H1 (cell line): ENCODE results near the gene VPS52. TPM values are rescaled to one million over a fixed set of nuclear protein-coding genes. Genes with fewer than 3 reads are reported as not detected.

Experiments used
- CTCF ChIA-PET: fragments of 300-600 bp; sonication (Branson Sonifier 250); formaldehyde crosslinking; loops from one replicate; lab custom pipeline; 2021; ENCODE audit not compliant: partially characterized antibody; lab: Charles Lee
- POLR2A ChIA-PET: fragments of 300-600 bp; sonication (Branson Sonifier 250); formaldehyde crosslinking; loops from one replicate; lab custom pipeline; 2021; ENCODE audit warnings: inconsistent platforms; ENCODE audit not compliant: partially characterized antibody; lab: Charles Lee
- DNase-seq, 2 experiments: peaks; one replicate each; pipeline versions ENCODE4 v3.0.0 to v3.0.0-alpha.2; 2010 to 2022; ENCODE audit warnings: low spot score in 2 of 2, low read depth in 1 of 2, mixed read lengths in 1 of 2
- FAIRE-seq: peaks from 2 replicates; lab custom pipeline; 2011; peaks lifted over from hg19 to GRCh38; lab: Jason Lieb, UNC
- H2AFZ ChIP-seq: 2 replicates; pipeline ENCODE4 v1.8.1; 2012; ENCODE audit warnings: low read length, inconsistent platforms
- H2AK5ac ChIP-seq: 2 replicates; pipeline ENCODE4 v1.6.1; 2013; ENCODE audit warnings: low read depth, low read length
- H2BK120ac ChIP-seq: replicated peaks from 2 replicates; pipeline ENCODE3; 2013; ENCODE audit warnings: low read depth, low read length, inconsistent platforms
- H2BK12ac ChIP-seq: 2 replicates; pipeline ENCODE4 v1.6.1; 2013; ENCODE audit warnings: low read depth, low read length
- H2BK15ac ChIP-seq: 2 replicates; pipeline ENCODE4 v1.6.1; 2013; ENCODE audit warnings: low read length
- H2BK20ac ChIP-seq: 2 replicates; pipeline ENCODE4 v1.6.1; 2013; ENCODE audit warnings: low read length
- H2BK5ac ChIP-seq: 2 replicates; pipeline ENCODE4 v1.6.1; 2013; ENCODE audit warnings: low read depth, low read length
- H3K14ac ChIP-seq: 2 replicates; pipeline ENCODE4 v1.6.1; 2013; ENCODE audit warnings: inconsistent platforms; ENCODE audit not compliant: insufficient read length
- H3K18ac ChIP-seq: 2 replicates; pipeline ENCODE4 v1.6.1; 2013; ENCODE audit warnings: low read length; ENCODE audit errors: extremely low read depth
- H3K23ac ChIP-seq: 2 replicates; pipeline ENCODE4 v1.6.1; 2013; ENCODE audit warnings: inconsistent platforms; ENCODE audit not compliant: insufficient read length
- H3K23me2 ChIP-seq: 2 replicates; pipeline ENCODE4 v1.6.1; 2013; ENCODE audit warnings: low read depth, low read length
- H3K27ac ChIP-seq: 2 replicates; pipeline ENCODE4 v1.6.1; 2011; ENCODE audit warnings: low read depth, low read length, inconsistent platforms
- H3K27me3 ChIP-seq, 4 experiments: replicated peaks in 1 of 4; 1 replicate in 1 of 4; 2 replicates in 3 of 4; pipeline versions ENCODE4 v1.6.1 to v1.8.1; 2011 to 2013; ENCODE audit warnings: low read length in 3 of 4, mild to moderate bottlenecking in 3 of 4, inconsistent platforms in 2 of 4, mixed read lengths in 2 of 4, moderate library complexity in 1 of 4; ENCODE audit not compliant: control insufficient read depth in 3 of 4, insufficient read depth in 3 of 4; ENCODE audit errors: extremely low read depth in 1 of 4
- H3K36me3 ChIP-seq, 4 experiments: 2 replicates each; pipeline versions ENCODE4 v1.6.1 to v1.8.1; 2011 to 2013; ENCODE audit warnings: mild to moderate bottlenecking in 4 of 4, low read length in 3 of 4, moderate library complexity in 2 of 4, control low read depth in 1 of 4, inconsistent platforms in 1 of 4; ENCODE audit not compliant: insufficient read depth in 4 of 4, control insufficient read depth in 2 of 4
- H3K4ac ChIP-seq: replicated peaks from 2 replicates; pipeline ENCODE3; 2013; ENCODE audit warnings: low read length, low read depth, mixed read lengths, inconsistent platforms; ENCODE audit not compliant: insufficient read length
- H3K4me1 ChIP-seq, 4 experiments: replicated peaks in 1 of 4; 1 replicate in 1 of 4; 2 replicates in 3 of 4; pipeline versions ENCODE4 v1.6.1 to v1.8.1; 2011 to 2013; ENCODE audit warnings: low read length in 3 of 4, inconsistent platforms in 2 of 4, mixed read lengths in 1 of 4; ENCODE audit not compliant: insufficient read depth in 4 of 4, control insufficient read depth in 3 of 4
- H3K4me2 ChIP-seq, 2 experiments: 2 replicates each; pipeline versions ENCODE4 v1.6.1 to v1.8.1; 2011 to 2013; ENCODE audit warnings: low read depth in 2 of 2, low read length in 2 of 2, control low read depth in 1 of 2, inconsistent platforms in 1 of 2, mild to moderate bottlenecking in 1 of 2; ENCODE audit not compliant: insufficient read depth in 1 of 2
- H3K4me3 ChIP-seq, 4 experiments: fragments of 200-600, 300-600 bp in 1 of 4; sonication (generic), shearing (Covaris generic), sonication (Bioruptor Twin) in 1 of 4; 2 replicates each; pipeline versions ENCODE4 v1.5.1 to v1.8.1; 2011 to 2016; ENCODE audit warnings: low read length in 4 of 4, low read depth in 3 of 4, control low read depth in 2 of 4, inconsistent platforms in 2 of 4, mild to moderate bottlenecking in 2 of 4, mixed read lengths in 1 of 4, moderate library complexity in 1 of 4; ENCODE audit not compliant: insufficient read depth in 2 of 4; ENCODE audit errors: extremely low read depth in 1 of 4
- H3K56ac ChIP-seq: replicated peaks from 2 replicates; pipeline ENCODE3; 2013; ENCODE audit warnings: low read depth, mild to moderate bottlenecking, mixed read lengths, low read length, inconsistent platforms; ENCODE audit not compliant: insufficient read length
- H3K79me1 ChIP-seq: 2 replicates; pipeline ENCODE4 v1.6.1; 2013; ENCODE audit warnings: low read depth, low read length, control low read depth
- H3K79me2 ChIP-seq, 2 experiments: 2 replicates each; pipeline versions ENCODE4 v1.6.1 to v1.8.1; 2012 to 2013; ENCODE audit warnings: low read length in 2 of 2, mild to moderate bottlenecking in 2 of 2, inconsistent platforms in 1 of 2; ENCODE audit not compliant: insufficient read depth in 2 of 2, control insufficient read depth in 1 of 2
- H3K9ac ChIP-seq, 4 experiments: replicated peaks in 1 of 4; 1 replicate in 1 of 4; 2 replicates in 3 of 4; pipeline versions ENCODE4 v1.6.1 to v1.8.1; 2011 to 2013; ENCODE audit warnings: low read depth in 3 of 4, low read length in 3 of 4, control low read depth in 2 of 4, mild to moderate bottlenecking in 2 of 4, moderate library complexity in 2 of 4, inconsistent platforms in 1 of 4; ENCODE audit errors: extremely low read depth in 1 of 4
- H3K9me3 ChIP-seq, 2 experiments: 2 replicates each; pipeline versions ENCODE4 v1.6.1 to v1.8.1; 2012 to 2013; ENCODE audit warnings: mild to moderate bottlenecking in 2 of 2, moderate library complexity in 2 of 2, control low read depth in 1 of 2, inconsistent platforms in 1 of 2, low read depth in 1 of 2, low read length in 1 of 2, mixed read lengths in 1 of 2; ENCODE audit not compliant: insufficient read depth in 2 of 2
- H4K20me1 ChIP-seq, 2 experiments: replicated peaks in 1 of 2; 2 replicates each; pipeline versions ENCODE3 to v1.8.1; 2011 to 2013; ENCODE audit warnings: inconsistent platforms in 2 of 2, low read length in 2 of 2, mild to moderate bottlenecking in 1 of 2; ENCODE audit not compliant: insufficient read depth in 2 of 2, control insufficient read depth in 1 of 2
- H4K5ac ChIP-seq: 2 replicates; pipeline ENCODE4 v1.6.1; 2013; ENCODE audit warnings: low read length, low read depth, mixed read lengths, inconsistent platforms; ENCODE audit not compliant: insufficient read length
- H4K8ac ChIP-seq: 2 replicates; pipeline ENCODE4 v1.8.0; 2013; ENCODE audit warnings: mild to moderate bottlenecking, moderate library complexity, low read length, inconsistent platforms; ENCODE audit not compliant: insufficient read depth; ENCODE audit errors: extremely low read depth
- H4K91ac ChIP-seq: replicated peaks from 2 replicates; pipeline ENCODE3; 2013; ENCODE audit warnings: low read length, mixed read lengths, inconsistent platforms; ENCODE audit not compliant: insufficient read length
- EGR1 ChIP-seq: IDR thresholded peaks from 2 replicates; pipeline ENCODE4 v1.6.1; 2011; ENCODE audit warnings: low read depth, low read length, borderline replicate concordance
- HDAC2 ChIP-seq, 2 experiments: fragments of 300-600 bp in 1 of 2; sonication (generic) in 1 of 2; IDR thresholded peaks; 2 replicates each; pipeline ENCODE4 v1.6.1; 2011 to 2012; ENCODE audit warnings: low read depth in 2 of 2, low read length in 2 of 2, mild to moderate bottlenecking in 2 of 2, moderate library complexity in 2 of 2, borderline replicate concordance in 1 of 2, inconsistent platforms in 1 of 2
- JUN ChIP-seq: IDR thresholded peaks from 2 replicates; pipeline ENCODE4 v1.6.1; 2011; ENCODE audit warnings: low read depth, mild to moderate bottlenecking, improper control_type of control experiment, low read length
- KDM1A ChIP-seq: fragments of 200-600, 300-600 bp; sonication (generic); IDR thresholded peaks from 2 replicates; pipeline ENCODE4 v1.7.1; 2016; ENCODE audit warnings: mild to moderate bottlenecking, low read length, borderline replicate concordance
- PHF8 ChIP-seq: fragments of 200-600 bp; sonication (generic); conservative IDR thresholded peaks from 2 replicates; pipeline ENCODE4 v1.7.1; 2012; ENCODE audit warnings: low read depth, mild to moderate bottlenecking, inconsistent platforms, low read length, moderate library complexity
- POLR2A ChIP-seq, 2 experiments: IDR thresholded peaks; 1 replicate in 1 of 2; 2 replicates in 1 of 2; pipeline ENCODE4 v1.6.1; 2011; ENCODE audit warnings: low read depth in 2 of 2, low read length in 2 of 2, mild to moderate bottlenecking in 2 of 2; ENCODE audit errors: control extremely low read depth in 1 of 2
- SAP30 ChIP-seq: fragments of 300-600 bp; sonication (generic); IDR thresholded peaks from 2 replicates; pipeline ENCODE4 v1.7.1; 2012; ENCODE audit warnings: low read length, moderate library complexity, mild to moderate bottlenecking, inconsistent platforms; ENCODE audit not compliant: insufficient read depth, insufficient replicate concordance
- SP4 ChIP-seq: IDR thresholded peaks from 2 replicates; pipeline ENCODE4 v1.6.1; 2012; ENCODE audit warnings: low read length, inconsistent platforms
- WGBS, 2 experiments: shearing (Covaris generic) in 1 of 2; methylation state at CpG; one replicate each; pipeline versions ENCODE4 v1.1.6 to v1.1.7; 2013 to 2015; ENCODE audit warnings: low lambda C conversion rate in 2 of 2, mixed read lengths in 2 of 2, inconsistent platforms in 1 of 2, low coverage in 1 of 2, missing lambda C conversion rate in 1 of 2; ENCODE audit not compliant: insufficient replicate concordance in 2 of 2, insufficient coverage in 1 of 2, insufficient read length in 1 of 2; ENCODE audit errors: extremely low coverage in 1 of 2, missing lambda C conversion rate in 1 of 2; 5-methylcytosine and 5-hydroxymethylcytosine counted together
- polyA plus RNA-seq, 7 experiments: library from polyadenylated mRNA; depleted of rRNA in 3 of 7; stranded (reverse) in 5 of 7; unstranded in 2 of 7; fragments of >200 nt in 5 of 7; fragments of 200-250 nt in 2 of 7; gene quantifications; 1 replicate in 5 of 7; 2 replicates in 1 of 7; 4 replicates in 1 of 7; pipeline versions ENCODE4 v1.2.1 to v1.2.3, GENCODE V29; 2011 to 2013; ENCODE audit warnings: missing spikeins in 2 of 7, mixed read lengths in 2 of 7
- total RNA-seq: library from RNA; stranded (reverse); fragmentation: NEBNext Ultra II Directional; extraction: Animal tissue kit (Norgen Biotek cat#: 25700); gene quantifications from 2 replicates; pipeline ENCODE4 v1.2.1, GENCODE V29; 2021
- TF ChIP-seq, protein P1 (sequence below): IDR thresholded peaks from 2 replicates; pipeline ENCODE4 v1.6.1; 2012; ENCODE audit warnings: inconsistent platforms
- TF ChIP-seq, protein P2 (sequence below): IDR thresholded peaks from 2 replicates; pipeline ENCODE4 v1.6.1; 2011; ENCODE audit warnings: low read depth, mild to moderate bottlenecking, low read length; ENCODE audit not compliant: insufficient read depth

The VPS52 gene
- total and polyA plus RNA-seq, 2 of the 8 experiments (the other 6 are each of a cell fraction or from before 2014, with no cell fraction given), result 36.5 to 86.3 TPM

DNA sequence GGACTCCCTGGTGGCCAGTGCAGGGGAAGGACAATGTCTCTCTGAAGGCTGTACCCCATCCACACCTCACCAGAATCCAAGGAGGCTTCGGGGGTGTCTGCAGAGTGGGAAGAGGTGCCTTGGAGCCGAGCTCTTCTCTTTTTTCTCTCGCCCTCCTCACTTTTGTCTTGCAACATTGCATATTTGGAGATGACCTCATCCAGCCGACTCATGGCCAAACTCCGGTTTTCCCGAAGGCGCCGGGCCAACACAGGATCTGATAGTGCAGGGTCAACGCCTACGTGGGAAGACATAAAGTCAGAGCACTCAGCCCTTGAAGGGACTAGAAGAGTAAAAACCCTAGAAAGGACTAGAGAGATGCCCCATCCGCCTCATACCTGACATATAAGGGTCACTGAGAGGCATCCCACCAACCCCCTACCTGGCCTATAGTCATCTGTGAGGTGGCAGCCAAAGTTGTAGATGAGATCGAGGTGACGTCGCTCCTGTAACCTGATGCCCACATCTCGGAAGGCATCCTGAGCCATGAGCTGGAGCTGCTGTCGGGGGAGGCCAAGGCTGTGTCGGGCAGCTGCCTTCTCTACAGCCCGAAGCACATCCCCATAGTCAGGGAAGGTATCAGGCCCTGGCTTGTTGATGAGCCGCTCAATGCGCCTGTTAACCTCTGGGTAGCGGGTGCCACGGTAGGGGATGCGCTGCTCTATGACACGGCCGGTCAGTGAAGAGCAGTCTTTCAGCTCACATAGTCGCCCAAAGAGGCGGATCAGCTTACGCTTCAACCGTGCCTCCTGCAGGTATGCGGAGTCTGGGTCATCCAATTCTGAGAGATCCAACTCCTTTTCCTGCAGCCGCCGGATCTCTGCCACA lies 48.9 kb upstream of the VPS52 start:
- Histone ChIP-seq H3K4me3 (peak overlapping the region in 3 of 4 experiments; percentile 4 to 98 (median 76); a peak in 2 of 8 replicates), H3K4me2 (peak overlapping the region; percentile 49 to 62), H3K23ac (no peak overlapping the region), H3K36me3 (peaks cover 10 to 31% (median 21%) of the 10 kb centered on the region in 4 experiments; a peak in 7 of 8 replicates), H3K4ac (no peak overlapping the region), H3K27ac (peak overlapping the region; percentile 36), H3K56ac (no peak overlapping the region), H3K79me1 (peaks cover 7% of the 10 kb centered on the region; the same call in 1 of the 2 replicates), H2BK5ac (peak overlapping the region; percentile 18; the same call in 1 of the 2 replicates), H3K9ac (peak overlapping the region in 2 of 4 experiments; percentile 9 to 23; a peak in 3 of 7 replicates), H2AFZ (no peak overlapping the region), H2AK5ac (no peak overlapping the region; the same call in 1 of the 2 replicates), H3K23me2 (peaks cover 18% of the 10 kb centered on the region), H3K18ac (no peak overlapping the region), H4K5ac (no peak overlapping the region), H2BK20ac (no peak overlapping the region), H2BK15ac (no peak overlapping the region), H3K27me3 (no peaks in the 10 kb centered on the region), H4K8ac (no peak overlapping the region), H3K4me1 (peaks cover 0 to 28% (median 19%) of the 10 kb centered on the region in 4 experiments; a peak in 6 of 7 replicates), H4K91ac (no peak overlapping the region), H3K79me2 (peaks cover 0 to 32% of the 10 kb centered on the region in 2 experiments; a peak in 3 of 4 replicates), H2BK120ac (no peak overlapping the region), H4K20me1 (peaks cover 2 to 5% of the 10 kb centered on the region in 2 experiments), H3K14ac (no peak overlapping the region), H3K9me3 (no peaks in the 10 kb centered on the region; a peak in 1 of 4 replicates), H2BK12ac (no peak overlapping the region)
- POLR2A ChIA-PET, result interaction anchor here (0.8 to 1.3 kb wide), 8 partner anchors 8 to 111 kb away, joined by 3 to 5 read pairs (median 4); partner anchors contain the start of gene RGL2
- CTCF ChIA-PET, result interaction anchor here (0.7 to 1.3 kb wide), 6 partner anchors 10 to 105 kb away, joined by 3 to 7 read pairs (median 3); partner anchors contain the start of gene B3GALT4
- no peak for DNase-seq
- FAIRE-seq, result no peak
- WGBS, 2 experiments, result 89% methylated on average over 32 of the region's 32 CpGs; no CpG with 5 or more reads in 1 of the 2 experiments
- TF ChIP-seq, protein P1, sequence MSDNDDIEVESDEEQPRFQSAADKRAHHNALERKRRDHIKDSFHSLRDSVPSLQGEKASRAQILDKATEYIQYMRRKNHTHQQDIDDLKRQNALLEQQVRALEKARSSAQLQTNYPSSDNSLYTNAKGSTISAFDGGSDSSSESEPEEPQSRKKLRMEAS, result no peak
- TF ChIP-seq, protein P2, sequence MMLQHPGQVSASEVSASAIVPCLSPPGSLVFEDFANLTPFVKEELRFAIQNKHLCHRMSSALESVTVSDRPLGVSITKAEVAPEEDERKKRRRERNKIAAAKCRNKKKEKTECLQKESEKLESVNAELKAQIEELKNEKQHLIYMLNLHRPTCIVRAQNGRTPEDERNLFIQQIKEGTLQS, result no peak
- TF ChIP-seq PHF8 (no peak), POLR2A (IDR thresholded peaks at IDR 0.05; ENCODE audit: control extremely low read depth in 1 of 2, low read depth in 2 of 2, low read length in 2 of 2) (no peak), EGR1 (no peak), SP4 (no peak), JUN (no peak), SAP30 (no peak), KDM1A (no peak), HDAC2 (IDR thresholded peaks at IDR 0.05; ENCODE audit: borderline replicate concordance in 1 of 2, low read depth in 2 of 2, low read length in 2 of 2) (no peak)
